Embryonic facial prominence (tissue), 1 donor: ENCODE data around the gene LRRC8E.
"Not testable (repeated sequence)": the region's sequence is repeated elsewhere in the genome, so short reads cannot be mapped to it uniquely, and the experiment has no call there.

ENCODE experiments used
- DNase-seq: peaks from one replicate; pipeline ENCODE4 v3.0.0-alpha.2; 2016; ENCODE audit errors: extremely low spot score

Gene LRRC8E

DNA sequence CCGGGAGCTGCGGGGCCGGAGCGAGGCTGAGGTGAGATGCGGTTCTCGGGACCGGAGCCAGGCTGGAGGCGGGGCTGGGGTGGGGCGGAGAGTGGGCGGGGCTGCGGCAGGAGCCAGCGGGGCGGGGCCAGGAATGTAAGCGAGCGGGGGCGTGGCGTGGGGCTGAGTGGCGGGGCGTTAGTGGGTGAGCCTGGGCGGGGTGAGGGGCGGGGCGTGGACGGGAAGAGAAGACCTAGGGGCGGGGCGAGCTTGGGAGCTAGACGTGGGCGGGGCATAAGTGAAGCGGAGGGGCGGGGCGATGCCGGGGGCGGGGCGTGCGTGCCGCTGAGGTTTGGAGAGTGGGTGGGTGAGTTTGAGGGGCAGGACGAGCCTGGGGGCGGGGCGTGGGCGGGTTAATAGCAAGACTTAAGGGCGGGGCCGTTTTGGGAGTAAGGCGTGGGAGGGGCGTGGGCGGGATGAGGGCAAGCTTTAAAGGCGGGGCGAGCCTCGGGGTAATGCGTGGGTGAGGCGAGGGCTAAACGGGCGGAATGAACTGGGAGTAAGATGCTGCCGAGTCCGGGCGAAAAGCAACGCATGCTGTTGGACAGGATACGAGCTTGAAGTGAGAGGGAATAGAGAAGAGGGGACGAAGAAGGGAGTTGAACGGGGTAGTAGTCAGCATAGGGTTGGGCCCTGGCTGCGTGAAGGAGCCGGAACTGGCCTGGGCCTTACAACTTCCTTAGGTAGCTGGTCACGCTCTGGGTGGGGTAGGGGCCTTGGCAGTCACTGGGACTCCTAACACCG is 32.4 kb downstream of the LRRC8E start:
- peak; percentile 98 for DNase-seq

DNA sequence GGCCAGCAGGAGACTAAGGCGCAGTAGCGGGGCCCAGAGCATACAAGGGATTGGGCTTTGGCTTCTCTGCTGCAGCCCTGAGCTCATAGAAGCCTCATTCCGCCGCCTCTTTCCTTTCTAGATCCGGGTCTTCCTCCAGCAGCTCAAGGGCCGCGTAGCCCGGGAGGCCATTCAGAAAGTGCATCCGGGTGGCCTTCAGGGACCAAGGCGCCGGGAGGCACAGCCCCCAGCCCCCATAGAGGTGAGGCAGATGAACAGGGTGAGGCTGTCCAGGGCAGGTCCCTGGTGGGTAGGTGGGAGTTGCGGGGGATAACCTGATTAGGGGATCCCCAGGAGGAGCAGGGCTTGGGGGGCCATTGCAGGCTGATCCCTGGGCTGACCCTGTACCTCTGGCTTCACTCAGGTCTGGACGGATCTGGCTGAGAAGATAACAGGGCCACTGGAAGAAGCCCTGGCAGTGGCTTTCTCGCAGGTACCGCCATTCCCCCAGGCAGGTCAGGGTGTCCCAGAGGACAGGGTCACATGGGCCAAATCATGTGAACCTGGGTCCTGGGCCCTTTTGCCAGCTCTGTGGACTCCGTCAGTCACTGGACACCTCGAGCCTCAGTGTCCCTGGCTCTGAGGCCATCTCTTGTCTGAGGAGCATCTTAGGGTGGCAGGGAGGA is 33.1 kb downstream of the LRRC8E start:
- no peak for DNase-seq

DNA sequence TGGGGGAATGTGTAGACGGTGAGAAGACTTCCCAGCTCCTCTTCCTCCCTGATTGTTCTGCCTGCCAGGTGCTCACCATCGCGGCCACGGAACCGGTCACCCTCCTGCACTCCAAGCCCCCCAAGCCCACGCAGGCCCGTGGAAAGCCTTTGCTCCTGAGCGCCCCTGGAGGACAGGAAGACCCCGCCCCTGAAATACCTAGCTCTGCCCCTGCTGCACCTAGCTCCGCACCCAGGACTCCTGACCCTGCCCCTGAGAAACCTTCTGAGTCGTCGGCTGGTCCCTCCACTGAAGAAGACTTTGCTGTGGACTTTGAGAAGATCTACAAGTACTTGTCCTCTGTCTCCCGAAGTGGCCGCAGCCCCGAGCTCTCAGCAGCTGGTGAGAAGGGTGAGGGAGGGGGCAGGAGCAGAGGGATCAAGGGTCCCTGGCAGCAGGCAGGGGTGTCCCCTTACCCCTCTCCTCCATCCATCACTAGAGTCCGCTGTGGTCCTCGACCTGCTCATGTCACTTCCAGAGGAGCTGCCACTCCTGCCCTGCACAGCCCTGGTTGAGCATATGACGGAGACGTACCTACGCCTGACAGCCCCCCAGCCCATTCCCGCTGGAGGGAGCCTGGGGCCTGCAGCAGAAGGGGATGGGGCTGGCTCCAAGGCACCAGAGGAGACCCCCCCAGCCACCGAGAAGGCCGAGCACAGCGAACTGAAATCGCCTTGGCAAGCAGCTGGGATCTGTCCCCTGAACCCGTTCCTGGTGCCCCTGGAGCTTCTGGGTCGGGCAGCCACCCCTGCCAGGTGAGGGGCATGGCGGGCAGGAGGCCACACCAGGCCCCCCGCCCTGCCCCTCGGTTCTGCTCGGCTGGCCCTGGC is 33.9 kb downstream of the LRRC8E start:
- DNase-seq: no peak

DNA sequence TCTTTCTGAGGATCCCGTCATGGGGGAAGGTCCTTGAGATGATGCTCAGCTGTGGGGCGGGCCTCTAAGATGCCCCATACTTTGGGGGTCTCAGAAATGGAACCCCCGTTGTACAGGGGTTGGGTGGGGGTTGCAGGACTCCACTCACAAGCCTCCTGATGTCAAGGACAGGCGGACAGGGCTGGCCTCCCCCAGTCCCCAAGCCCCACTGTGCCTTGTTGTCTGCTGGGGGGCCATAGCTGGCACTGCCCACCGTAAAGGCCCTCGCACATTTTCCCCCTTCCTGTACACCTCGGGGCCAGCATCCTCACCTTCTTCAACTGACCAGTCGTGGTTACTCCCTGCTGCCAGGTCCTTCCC is 34.5 kb downstream of the LRRC8E start:
- DNase-seq: no peak

DNA sequence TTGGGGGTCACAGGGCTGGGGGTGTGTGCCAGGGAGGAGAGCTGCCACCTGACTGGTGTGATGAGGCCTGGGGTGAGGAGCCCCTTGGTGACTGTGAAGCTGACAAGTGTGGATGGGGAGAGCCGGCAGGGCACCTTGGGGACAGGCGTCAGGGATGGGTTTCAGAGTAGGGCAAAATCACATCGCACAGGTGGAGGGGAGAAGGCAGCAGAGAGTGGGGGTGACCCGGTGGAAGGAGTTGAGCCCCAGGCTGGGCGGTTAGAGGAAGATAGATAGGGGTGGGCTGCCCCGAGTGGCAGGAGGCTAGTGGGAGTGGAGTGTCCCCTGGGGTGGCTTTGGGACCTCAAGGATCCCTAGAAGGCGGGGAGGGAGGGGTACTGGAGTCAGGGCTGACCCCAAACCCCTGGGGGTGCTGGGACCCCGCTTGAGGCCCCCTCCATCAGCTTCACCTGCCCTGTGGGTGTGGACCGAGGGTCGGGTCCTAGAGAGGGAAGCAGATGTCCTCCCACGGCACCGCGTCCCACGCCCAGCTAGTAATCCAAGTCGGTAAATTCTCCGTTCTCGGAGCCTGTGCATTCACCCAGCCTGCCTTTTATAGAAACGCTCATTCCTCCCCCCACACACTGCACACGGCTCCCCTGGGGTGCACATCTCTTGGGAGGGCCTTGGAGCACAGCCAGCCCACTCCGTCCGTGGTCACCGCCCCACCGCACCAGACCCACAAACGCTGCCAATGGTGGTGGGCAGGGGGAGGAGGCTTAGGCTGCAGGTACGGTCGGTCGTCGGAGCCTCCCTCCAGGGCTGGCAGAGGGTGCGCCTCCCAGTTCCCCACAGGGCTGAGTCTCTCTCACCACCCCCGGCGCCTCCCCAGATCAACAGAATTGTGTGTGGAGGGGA is 35.2 kb downstream of the LRRC8E start:
- DNase-seq: no peak

DNA sequence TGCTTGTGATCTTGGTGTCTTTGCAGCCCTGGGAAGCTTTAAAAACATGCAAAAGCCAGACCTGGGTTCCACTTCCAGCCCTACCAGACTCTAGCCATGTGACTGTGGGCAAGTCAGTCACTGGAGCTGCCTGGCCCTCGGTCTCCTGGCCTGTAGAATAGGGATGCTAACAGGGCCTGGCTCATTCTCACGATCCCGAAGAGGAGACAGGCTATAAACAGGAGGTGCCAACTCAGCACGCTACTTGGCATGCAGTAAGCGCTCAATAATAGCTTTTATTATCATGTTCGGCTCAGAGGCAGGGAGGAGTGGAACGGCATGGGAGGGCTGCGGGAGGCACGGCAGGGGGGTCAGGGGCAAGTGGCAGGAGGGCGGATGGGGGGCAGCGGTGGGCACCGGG is 35.9 kb downstream of the LRRC8E start:
- no peak for DNase-seq

DNA sequence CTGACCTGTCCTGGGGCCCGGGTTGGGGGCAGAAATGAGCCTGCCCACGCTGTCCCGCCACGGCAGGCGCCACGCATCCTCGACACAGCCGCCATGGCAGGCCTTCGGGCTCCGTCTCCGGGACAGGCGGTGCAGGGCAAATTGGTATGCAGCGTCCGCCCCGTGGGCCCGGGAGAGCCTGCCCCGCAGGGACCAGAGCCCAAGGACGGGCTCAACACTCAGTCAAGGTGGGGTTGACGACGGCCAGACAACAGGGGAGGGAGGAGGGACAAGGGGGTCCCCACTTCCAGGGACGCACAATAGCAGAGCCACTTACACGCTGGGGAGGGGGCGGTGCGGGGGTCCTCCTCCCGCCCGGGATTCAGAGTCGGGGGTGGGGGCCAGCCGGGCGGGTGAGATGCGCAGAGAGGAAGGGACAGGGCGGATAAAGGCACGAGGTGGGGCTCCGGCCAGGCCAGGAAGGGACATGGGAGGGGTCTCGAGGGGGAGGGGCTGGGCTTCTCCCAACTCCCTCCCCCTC is 36.4 kb downstream of the LRRC8E start:
- DNase-seq: no peak

DNA sequence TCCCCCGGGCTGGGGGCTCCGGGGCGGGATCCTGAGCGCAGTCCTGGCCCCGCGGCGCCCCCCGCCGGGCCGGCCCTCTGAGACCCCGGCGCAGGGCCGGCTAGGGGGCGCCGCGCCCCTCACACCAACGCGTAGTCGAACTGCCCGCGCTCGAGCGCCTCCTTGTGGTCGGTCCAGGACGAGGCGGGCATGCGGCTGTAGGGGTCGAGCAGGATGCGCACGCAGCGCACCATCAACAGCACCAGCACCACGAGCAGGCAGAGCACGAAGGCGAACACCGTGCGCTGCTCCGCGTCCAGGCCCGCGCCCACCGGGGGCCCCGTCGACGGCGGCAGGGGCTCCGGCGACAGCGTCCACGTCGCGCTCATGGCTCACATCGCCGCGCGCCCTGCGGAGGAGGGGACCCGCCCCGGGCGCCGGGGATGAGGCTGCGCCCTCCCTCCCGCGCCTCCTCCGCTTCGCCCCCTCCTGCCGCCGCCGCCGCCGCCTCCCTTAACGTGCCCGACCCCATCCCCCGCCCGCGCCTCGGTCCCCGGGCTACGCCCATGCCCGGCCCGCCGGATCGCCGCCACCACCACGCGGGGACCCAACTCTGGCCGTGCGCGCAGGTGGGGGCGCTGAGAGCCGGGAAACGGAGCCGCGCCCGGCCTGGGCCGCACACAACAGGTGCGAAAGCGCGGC is 37.0 kb downstream of the LRRC8E start:
- DNase-seq: peak; percentile 51

DNA sequence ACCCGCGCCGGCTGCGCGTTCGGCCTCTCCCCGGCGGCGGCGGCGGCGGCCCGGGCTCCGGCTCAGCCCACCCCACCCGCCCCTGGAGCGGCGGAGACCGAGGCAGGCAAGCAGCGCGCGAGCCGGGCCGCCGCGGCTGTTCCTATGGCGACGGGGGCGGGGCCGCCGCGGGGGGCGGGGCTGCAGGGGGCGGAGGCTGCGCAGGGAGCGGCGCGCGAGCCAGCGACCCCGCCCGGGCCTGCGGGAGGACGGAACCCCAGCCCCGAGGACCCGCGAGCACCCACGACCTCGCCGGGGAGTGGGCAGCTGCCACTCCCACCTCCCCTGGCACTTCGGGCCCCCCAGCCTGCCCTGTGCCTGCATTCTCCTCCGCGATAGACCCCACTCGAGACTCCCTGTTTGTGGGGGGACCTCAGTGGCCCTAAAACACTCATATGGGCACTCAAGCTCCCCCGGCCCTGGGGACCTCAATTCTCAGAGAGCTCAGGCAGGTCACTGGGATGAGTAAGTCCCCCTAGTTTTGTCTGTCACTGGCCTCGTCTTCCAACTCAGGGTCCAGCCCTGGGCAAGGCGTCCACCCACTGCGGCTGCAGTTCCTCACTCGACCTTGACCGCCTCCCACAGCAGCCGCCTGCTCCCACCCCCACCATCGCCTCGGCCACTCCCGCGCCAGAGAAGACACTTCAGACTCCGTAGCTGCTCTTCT is 37.9 kb downstream of the LRRC8E start, which contains the start of gene CTXN1:
CTXN1 (minus strand) TSS at position 115 of the 706 bp plus-strand sequence. CDS start 597 bp downstream, outside the sequence.
- DNase-seq: no peak

DNA sequence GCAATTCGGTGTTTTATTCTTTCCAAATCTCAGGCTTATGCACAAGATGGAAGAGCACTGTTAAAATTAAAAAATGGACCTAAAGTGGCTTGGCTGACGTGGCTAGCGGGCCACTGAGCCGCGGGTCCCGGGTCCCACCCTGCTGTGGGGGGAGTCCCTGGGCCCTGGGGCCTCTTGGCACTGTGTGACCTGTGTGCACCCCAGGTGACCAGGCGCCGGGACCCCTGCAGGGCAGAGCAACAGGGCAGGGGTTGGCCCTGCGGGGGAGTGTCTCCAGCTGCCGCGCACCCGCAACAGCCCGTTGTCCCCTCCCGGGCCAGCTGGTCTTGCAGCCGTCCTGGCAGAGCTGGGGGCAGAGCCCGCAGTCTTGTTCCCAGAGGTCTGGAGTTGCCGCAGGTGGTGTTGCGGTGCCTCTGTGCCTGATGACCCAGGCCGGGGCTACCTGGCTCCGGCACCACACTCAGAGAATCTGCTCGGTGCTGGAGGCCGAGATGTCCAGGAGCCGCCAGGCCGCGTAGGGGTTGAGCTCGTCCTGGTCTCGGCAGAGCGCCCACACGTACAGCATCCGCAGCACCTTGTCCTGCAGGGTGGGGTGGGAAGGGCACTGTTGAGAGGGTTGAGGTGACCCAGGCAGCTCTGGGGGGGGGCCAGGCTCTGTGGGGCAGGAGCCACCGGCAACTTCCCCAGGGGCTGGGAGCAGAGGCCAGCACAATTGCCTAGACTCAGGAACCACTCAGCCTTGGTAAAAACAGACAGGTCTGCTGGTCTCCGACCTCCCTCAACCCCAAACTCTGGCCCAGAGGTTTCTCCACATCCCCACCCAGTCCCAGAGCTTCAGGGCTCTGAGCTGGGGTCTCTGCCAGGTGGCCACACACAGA is 38.7 kb downstream of the LRRC8E start:
- no peak for DNase-seq

DNA sequence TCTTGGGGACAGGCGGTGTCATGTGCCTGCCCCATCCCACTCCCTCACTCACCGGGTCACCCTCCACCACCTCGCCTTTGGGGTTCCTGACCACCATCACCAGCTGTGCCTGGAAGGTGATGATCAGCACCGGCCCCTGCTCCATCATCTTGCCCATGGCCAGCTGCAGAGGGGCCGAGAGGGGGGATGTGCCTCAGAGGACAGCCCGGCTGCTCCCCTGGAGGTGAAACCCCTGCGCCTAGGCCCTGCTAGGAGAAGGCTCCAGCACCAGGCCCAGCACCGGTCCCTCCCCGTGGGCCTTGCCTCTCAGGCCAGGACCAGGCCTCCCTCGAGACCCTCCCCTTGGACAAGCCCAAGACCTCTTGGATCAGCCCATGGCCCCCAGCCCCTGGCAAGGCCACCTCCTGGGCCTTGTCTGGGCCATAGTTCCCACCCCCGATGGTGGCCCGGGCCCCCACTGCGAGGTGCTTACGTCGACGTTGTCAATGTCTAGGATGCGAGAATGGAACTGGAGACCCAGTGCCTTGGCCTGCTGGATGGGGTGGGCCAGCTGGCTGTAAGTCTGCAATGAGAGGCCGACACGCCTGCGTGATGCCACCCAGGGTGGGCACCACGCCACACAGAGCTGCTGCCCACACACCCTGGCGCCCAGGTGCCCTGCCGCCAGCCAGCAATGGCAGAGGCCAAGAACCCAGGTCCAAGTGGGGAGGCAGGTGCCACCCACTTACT is 39.5 kb downstream of the LRRC8E start:
- no peak for DNase-seq

DNA sequence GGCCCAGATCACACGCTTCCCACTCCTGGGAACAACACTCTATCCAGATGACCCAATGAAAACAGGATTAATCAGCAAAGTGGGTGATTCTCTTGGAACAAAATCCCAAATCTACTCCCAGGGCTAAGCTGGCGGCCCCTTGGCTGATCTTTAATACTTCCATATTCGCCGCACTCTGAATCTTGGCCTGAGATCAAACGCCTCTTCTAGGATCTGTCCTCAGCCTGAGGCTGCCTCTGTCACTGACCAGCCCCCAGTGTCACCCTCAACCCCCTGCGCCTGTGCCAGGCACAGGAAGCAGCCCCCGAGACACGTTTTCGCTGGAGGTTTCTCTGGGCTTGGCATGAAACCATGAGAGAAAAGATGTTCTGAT is 40.0 kb downstream of the LRRC8E start:
- DNase-seq: no peak

DNA sequence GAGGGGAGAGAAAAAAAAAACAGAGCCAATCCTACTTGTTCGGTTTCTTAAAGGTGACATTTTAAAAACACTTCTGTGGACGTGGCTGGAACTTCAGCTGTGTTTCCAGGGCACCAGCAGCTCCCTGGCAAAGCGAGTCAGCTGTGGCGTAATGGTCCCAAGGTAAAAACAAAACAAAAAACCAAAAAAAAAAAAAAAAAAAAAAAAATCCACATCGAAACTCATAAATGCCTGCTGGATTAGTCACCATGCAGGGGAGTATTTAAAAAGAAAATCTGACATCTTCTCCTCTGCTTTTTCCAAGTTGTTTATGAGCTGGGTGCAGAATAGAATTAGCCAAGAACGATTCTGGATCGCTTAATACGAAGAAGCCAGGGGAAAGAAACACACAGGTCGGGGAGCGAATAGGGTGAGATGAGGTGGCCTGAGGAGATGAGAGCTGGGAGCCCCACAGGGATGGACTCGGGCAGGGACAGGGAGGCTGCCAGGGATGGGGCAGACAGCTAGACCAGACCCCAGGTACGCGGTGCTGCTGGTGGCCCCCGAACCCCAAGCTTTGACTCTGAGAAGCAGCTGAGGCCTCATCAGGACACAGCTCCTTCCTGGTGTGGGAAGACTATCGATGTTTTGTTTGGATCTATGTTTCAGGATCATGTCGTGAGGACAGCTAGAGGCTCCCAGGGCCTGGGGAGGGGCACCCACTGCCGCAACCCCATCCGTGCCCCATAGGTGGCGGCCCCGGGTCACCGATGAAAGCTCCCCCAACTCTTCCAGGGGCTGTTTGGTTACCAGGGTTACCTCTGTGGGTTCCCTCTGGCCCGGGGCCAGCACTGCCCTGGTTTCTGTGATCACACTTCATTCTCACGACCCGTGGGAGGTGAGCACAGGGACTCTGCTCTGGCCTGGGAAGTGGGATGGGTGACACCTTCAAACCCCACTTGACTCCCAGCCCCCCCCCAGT is 40.7 kb downstream of the LRRC8E start:
- no peak for DNase-seq

DNA sequence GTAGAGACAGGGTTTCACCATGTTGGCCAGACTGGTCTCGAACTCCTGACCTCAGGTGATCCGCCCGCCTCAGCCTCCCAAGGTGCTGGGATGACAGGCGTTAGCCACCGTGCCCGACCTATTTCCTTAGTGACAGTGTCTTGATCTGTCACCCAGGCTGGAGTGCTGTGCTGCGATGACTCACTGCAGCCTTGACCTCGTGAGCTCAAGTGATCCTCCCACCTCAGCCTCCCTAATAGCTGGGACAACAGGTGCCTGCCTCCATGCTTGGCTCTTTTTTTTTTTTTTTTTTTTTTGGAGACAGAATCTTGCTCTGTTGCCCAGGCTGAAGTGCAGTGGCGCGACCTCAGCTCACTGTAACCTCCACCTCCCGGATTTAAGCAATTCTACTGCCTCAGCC is 41.7 kb downstream of the LRRC8E start:
- DNase-seq: not testable (repeated sequence)

DNA sequence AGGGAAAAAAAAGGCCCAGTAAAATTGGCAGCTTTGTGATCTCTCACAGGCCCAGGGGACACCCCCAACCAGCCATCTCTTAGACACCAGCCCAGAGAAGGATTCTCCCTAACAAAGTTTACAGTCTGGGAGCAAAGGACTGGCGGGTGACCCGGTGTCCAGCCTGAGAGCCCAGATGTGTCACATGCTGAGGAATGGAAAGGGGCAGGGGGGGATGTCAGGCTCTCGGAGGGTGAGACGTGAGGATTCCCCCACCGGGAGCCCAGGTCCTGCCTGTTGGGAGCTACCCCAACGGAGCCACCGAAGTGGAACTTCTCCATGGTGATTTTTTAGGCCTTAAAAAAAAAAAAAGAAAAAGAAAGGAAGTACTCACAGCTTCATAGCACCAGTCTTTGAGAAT is 42.5 kb downstream of the LRRC8E start:
- DNase-seq: no peak

DNA sequence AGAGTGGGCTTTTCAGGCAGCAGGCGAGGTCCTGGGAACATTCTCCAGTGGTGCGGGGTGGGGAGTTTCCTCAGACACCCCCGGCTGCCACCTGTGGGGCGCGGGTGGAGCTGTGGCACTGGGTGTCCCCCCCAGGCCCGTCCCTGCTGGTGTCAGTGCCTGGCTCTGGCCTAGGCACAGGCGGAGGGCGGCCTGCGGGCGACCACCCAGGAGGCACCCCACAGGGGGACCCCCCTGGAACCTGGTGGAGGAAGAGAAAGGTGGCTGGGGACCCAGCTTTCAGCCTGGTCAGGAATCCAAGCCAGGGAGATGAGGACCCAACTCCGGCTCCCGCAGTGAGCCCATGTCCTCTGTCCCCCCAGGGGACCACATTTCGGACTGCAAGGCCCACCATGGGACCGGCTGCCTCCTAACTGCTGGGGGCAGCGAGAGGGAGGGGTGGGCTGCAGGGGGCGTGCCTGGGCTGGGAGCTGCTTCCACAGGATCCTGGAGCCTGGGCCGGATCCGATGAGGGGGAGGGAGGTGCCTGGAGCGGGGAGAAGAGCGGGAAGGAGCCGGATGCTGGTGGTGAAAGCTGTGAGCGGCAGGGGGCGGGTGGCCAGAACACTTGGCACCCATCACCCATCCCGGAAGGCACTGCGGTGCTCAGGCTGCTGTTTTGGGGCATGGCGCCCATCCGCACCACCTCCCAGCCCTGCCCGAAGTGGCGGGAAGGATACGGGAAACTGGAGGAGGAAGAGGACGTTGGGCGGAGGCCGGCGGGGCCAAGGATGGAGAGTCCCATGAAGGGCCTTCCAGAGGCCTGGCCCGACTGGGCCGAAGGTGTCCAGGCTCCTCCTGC is 43.1 kb downstream of the LRRC8E start:
- DNase-seq: no peak
